ENCODE measurements around the gene PTPRR. TPM values are rescaled to one million over a fixed set of nuclear protein-coding genes. Genes with fewer than 3 reads are reported as not detected.
A peak's percentile ranks its signal among the peaks of the same experiment; 100 is the strongest.

The PTPRR gene
- total RNA-seq, 1 donor from 2014 or later = 0.45 TPM

DNA sequence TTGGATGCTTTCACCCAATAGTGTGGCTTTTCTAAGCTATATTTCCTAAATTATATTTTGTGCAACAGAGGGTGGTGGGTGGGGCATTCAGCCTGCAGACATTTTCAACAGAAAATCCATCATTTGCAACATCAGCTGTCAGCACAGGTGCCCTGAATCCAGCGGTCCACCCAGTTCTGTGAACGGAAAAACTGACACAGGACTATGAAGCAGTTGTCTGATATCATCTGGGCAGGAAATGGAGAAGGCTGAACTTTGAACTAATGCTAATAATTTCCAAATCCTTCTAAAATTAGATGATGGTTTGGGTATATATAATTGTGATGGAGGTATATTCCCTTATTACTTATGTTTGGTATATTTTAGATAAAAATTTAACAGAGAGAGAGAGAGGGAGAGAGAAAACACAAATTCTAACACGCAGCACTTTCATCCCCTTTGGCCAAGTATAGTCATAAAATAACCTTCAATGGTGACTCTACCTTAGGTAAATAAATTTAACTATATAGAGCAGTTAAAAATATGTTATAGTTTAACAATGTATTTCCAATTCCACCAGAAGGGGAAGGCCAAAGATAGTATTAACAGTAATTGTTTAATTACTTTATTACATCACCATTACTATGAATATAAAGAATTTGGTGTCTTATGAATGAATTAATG lies 225.0 kb downstream of the PTPRR start:
- no peak for DNase-seq (ENCODE audit: low read depth)

DNA sequence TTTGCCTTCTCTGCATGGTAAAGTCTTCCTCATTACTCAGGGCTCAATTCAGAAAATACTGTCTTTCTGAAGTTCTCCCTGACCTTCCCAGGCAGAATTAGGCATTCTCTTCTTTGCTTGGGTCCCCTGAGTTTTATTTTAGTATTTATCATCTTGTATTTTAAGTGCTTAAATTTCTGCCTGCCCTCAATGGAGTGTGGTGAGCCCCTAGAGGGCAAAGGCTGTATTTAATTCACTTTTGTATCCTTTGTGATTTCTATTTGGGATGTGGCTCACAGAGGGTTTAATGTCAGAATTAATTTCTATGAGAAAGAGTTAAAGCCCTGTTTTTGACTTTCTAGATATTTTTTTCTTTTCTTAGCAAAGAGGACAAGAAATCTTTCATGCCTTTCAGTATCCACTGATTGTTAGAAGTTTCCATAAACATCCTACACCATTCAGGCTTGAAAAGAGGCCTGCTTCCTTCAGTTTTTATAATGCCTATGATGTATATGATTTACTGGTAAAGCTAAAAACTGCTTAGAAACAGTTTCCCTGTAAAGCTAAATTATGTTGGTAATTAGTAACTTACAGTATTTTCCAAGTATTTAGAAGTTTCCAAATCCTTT lies 227.8 kb downstream of the PTPRR start:
- peak; percentile 20 for DNase-seq (ENCODE audit: low read depth)

DNA sequence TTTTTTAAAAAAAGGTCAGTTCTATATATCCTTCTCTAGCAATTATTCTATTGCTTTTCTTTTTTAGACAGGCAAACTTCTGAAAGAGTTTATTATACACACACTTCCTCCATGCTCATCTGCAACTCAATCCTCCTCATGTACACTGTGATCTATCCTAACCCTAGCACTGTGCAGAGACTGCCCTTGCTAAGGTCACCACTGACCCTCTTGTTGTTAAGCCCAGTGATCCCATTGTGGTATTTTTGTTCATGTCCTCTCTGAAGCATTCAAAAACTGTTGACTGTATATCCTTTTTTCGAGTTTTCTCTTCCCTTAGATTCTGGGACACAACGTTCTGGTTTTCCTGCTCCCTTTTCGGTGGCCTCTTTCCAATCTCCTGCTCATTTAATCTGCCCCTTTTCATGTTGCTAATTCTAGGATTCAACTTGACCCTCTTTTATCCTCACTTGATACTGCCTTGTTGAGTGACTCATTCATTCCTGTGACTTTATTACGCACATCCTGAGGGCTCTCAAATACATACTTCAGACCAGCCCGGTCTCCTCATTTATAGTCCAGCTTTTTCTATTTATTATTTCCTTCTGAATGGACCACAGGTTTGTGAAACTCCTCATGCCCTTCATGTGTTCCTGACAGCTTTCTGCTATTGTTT lies 229.4 kb downstream of the PTPRR start:
- DNase-seq (ENCODE audit: low read depth) = peak; percentile 6

DNA sequence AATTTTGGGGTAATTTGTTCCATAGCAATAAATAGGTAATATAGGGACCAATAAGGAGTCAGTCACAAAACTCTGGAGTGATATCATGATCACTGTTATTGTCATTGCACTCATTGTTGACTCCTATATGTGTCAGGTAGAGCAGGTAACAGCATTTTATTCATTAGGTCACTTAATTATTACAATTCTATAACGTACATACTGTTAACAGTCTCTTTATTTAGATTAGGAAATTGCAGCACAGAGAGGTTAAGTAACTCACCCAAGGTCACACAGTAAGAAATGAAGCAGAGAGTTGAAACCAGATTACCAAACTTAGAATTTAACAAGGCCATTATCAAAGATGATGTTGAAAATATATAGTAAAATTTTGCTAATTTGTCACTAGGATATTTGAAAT lies 233.6 kb downstream of the PTPRR start:
- DNase-seq (ENCODE audit: low read depth) = no peak

DNA sequence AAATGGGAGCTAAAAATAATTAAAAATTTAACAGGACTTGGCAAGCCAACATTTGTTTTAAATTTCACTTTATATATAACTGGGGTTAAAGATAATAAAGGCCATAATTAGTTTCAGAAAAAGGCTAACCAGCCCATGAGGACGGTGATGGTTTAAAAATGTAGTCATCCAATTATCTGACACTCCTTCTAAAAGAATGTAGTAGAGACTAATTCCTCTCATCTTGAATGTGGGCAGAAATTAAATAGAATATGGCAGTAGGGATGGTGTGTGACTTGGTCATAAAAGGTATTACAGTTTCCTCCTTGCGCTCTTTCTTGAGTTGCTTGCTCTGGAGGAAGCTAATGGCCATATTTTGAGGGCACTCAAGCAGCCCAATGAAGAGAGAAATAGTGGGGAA lies 234.2 kb downstream of the PTPRR start:
- no peak for DNase-seq (ENCODE audit: low read depth)

DNA sequence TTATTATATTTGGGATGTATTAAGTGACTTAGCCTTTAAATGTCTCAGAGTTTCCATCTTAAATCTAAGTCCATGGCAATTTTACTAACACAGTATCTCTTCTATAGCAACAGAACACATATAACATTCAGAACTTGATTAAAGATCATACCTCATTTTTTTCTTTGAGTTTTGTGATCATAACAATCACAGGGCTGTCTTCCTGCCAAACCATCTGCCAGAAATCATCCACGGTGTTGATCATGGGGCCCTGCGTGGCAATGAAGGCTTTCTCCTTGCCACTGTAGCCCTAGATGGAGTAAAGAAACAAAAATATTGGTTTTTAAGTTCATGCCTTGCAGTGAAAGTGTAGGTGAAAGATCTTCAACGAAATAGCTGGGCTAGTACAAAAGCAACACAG lies 236.6 kb downstream of the PTPRR start:
- DNase-seq (ENCODE audit: low read depth) = no peak

DNA sequence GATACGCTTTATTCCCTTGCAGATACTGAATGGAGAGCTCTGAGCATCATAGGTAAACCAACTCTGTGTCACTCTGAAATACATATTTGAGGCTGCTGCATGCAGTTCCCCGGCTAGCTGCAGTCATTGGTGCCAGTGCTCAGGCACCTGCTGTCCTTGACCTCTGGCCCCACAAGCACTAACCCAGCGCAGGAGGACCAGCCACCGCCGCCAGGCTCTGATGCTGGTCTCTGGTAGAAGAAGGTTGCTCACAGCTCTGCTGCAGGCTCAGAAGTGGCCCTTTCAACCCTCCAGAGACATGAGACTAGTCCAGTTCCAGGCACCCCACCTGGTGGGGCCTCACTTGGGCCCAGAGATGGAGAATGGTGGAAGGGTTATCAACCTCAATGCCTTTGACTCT lies 248.8 kb downstream of the PTPRR start:
- no peak for DNase-seq (ENCODE audit: low read depth)

DNA sequence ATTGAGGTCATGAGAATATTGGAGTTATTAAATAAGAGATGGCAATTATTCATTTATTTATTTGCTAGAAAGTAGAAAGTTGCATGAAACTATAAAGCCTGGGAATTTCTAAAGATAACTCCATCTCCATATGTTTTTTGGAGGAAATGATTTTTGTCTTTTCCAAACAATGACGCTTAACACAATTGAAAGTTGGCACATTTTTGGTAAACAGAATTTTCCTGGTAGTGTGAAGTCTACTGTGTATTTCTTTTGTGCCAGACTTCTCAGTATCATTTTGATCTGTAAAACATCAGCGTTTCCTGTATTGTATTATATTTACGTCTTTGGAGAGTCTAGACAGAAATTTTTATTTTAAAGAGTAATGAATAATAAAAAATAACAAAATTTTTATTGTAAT lies 249.6 kb downstream of the PTPRR start:
- DNase-seq (ENCODE audit: low read depth) = no peak

DNA sequence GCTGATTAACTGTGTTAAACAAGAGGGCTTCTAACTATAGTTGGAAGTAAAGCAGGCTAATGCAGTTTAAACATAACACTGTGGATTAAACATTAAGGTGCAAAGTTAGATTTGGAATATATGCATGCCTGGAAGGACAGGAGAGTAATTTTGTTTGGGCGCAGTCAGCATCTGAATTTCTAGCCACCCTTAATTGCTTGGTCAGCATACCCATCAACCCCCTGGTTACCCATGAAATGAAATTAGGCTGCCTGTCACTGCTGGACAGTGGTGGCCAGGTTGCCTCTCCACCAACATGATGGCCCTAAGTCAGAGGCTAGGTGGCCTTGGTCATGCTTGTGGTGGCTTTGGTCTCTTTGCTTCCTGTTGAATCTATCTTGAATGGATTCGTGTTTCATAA lies 253.3 kb downstream of the PTPRR start:
- DNase-seq (ENCODE audit: low read depth) = no peak

DNA sequence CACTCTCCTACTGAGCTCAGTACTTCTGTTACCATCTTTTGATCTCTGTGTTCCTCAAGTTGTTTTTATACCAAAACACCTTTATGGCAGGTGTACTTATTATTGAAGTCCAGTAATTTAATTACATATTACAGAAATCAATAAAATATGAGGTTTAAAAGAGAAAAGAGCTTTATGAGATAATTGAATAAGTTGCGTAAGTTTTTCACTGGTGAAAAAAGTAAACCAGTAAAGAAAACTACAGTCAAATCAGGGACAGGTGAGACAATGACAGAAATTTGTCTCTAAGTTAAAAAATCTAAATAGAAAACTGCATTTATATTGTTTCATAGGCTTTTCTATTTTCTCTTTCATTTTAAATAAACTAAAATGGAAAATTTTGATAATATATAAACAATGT lies 254.2 kb downstream of the PTPRR start:
- no peak for DNase-seq (ENCODE audit: low read depth)

DNA sequence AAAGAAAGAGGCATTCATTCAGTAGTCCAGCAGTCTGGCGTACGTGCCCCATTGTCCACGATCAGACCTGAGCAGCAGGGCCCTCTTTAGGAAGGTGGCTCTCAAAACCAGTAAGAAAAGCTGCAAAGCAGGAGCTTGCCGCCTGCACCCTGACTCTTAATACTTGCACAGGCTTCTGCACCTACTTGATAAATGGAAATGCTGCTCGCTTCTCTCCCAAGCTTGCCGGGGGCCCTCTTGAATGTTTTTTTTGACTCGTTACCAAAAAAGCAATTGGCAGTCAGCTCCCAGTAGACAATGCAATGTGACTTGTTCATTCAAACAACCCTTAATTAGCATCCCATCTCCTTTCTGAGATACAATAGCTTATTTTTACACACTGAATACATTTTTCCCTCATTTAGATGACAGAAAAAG lies 256.1 kb downstream of the PTPRR start:
- DNase-seq (ENCODE audit: low read depth) = peak; percentile 7

DNA sequence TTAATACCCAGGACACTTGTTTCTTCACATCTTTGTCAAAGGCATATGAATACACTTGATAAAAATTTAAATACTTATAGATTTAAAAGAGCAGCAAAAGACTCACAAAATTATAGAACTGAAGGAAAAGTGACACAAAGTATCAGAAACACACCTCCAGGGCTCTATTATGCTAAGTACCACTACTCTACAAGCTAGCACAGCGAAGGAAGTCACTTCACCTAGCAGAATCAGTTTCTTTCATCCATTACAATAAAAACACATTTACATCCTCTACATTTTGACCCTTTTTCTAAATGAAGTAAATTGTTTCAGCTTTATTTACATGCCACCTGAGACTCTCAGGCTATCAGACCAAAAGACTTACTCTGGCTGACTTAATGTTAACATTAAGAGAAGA lies 256.7 kb downstream of the PTPRR start:
- DNase-seq (ENCODE audit: low read depth) = no peak

DNA sequence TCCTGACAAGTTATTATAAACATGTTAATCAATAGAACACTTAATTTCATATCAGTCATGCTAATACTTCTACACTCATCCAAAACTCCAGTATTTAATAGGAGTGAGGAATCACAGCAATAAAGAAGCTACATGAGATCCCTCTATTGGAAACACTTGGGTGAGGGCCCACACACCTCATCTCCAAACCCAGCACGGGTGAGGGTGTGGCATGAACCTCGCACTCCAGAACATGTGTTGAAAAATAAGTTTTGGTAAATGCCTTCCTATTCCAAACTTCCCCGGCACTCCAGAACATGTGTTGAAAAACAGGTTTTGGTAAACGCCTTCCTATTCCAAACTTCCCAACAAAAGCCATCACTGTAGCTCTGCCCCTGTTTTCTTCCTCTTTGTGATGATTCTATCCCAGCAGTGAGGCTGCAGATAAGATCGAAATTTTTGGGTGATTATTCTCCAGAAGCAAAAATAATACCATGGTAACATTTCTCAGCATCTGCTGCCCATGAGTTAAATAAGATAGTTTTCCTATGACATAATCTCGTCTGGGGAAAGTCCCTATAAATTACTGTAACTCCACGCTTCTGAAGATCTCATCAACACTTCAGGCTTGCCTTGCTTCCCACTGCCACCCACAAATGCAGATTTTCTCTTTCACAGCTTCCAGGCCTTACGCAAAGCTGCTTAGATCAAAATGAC lies 258.9 kb downstream of the PTPRR start:
- DNase-seq (ENCODE audit: low read depth) = peak; percentile 26

DNA sequence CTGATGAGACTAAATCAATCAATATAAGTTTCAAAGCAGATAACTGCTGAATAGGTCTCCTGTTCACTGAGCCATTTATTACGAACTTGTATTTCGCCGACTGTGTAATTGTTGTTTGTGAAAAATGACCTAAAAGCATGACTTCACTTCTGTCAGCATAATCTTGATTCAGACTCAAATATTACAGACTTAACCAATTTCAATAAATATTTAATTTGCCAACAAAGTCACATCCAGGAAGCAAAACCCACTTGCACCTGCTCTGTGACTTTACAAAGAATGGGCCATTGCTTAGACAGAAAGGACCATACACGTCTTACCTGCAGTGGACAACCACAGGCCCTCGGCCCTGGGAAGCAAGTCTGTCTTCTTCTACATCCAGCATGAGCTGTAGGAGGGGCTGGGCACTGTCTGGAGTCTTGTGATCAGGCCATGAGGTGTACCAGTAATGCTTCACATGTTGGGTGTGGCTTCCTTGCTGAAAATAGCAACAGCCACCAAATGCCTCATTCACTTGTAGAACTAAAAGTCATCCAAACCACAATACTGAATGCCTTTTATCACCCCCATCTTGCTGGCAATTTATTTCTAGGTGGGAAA lies 259.8 kb downstream of the PTPRR start:
- peak; percentile 81 for DNase-seq (ENCODE audit: low read depth)

DNA sequence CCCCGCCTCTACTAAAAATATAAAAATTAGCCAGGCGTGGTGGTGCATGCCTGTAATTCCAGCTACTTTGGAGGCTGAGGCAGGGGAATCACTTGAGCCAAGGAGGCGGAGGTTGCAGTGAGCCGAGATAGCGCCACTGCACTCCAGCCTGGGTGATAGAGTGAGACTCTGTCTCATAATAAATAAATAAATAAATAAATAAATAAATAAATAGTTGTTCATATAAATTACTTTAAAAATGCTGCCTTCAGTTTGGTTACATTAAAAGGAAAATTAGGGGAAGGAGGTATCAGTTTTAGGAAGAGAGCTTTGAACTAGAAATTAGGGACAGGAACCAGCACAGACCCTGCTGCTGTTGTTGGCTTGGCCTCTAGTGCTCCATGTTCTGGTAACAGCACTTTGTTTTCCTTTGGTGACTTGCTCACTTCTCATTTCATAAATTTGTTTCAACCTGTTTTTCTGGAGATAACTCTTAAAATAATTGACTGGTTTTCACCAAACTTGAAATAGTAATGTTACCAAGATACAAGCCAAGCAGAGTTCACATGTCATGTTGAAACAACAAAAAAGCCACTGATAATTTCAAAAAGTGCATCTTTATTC lies 260.4 kb downstream of the PTPRR start:
- no peak for DNase-seq (ENCODE audit: low read depth)

DNA sequence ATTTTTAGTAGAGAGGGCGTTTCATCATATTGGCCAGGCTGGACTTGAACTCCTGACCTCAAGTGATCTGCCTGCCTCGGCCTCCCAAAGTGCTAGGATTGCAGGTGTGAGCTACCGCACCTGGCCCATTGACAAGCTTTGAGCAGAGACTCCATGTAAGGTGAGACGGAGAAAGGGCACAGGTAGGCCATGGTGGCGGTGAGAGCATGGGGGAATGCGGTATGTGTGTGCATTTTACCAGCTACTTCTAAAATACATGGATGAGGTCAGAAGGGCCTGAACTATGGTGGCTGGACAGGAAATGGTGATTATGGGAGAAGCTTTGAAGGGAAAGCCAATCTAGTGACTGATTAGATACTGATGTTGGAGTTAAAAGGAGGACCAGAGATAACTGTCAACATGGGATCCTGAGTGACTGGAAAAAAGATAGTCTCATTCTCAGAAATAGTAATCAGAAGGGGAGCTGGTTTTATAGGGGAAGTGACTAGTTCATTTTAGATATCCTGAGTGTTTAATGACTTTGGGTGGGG lies 261.4 kb downstream of the PTPRR start:
- DNase-seq (ENCODE audit: low read depth) = no peak

DNA sequence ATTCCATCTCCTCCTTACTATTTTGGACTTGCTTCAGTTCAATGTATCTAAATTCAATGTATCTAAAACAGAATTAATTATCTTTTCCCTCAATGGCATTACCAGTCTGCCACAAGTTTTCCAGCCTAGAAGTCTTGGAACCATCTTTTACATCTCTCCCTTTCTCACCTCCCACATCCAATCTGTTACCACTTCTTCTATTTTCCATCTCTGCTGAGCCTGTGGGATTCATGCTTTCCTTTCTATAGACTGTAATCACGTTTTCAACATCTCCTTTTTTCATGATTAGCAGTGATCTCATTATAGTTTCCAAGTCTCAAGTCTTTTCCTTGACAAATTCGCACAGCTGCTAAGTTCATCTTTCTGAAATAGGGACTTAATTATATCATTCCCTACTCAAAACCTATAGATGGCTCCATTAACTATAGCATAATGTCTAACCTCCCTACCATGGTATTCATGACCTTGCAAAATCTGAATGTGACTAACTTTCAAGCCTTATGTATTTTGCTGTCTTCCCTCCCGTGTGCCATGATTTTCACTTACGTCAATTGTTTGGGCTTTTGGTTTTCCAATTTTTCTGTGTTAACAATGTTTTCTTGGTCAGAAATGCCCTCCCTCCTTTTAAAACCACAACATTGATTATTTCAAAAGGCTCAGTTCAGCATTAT lies 262.8 kb downstream of the PTPRR start:
- no peak for DNase-seq (ENCODE audit: low read depth)

DNA sequence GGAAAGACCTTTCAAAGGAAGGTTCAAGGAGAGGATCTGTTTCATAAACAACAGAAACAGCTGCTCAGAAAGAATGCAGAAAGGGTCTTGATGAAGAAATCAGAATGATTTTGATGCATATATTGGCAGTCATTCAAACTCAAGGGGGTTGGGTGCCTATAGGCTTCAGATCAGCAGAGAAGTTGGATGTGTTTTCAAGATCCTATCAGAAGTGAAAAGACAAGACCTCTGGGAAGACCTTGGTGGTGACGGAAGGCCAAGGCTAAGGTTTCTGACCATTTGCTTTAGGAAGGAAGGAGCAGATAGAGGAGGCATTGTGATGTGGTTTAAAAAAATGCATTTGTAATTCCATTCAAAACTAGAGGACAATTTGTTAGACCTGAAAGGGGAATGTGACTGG lies 268.1 kb downstream of the PTPRR start:
- no peak for DNase-seq (ENCODE audit: low read depth)

DNA sequence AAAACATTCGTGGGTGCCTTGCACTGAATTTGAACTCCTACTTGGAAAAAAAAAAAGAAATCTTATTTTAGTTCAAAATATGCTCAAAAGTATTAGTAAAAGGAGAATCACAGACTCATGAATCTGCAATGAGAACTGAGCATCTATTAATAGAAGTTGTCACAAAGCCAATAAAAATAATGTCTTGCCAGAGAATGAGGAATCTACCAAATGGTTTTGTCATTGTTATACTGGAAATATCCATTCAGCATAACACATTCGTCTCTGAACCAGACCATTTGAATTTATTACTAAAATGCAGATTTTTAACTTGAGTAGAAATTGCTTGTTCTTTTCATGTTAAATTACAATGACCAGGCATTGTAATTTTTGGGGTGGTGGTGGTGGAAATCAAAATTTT lies 271.7 kb downstream of the PTPRR start:
- peak; percentile 24 for DNase-seq (ENCODE audit: low read depth)

DNA sequence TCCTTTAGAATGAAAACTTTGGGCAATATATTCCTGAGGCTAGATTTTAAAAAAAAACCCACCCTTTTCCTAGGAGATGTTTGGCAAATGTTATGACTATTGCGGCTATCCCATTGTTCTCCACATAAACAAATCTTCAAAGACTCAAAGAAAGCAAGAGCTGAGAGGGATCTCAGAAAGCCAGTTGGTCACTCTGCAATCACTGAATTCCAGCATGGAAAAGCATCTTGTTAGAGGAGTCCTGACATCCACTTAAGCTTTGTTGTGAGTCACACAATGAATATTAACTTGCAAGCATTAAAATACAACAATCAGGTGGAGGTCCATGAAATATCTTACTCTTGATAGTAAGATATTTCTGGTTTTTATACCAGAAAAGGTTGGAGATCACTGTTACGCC lies 272.3 kb downstream of the PTPRR start:
- peak; percentile 62 for DNase-seq (ENCODE audit: low read depth)

DNA sequence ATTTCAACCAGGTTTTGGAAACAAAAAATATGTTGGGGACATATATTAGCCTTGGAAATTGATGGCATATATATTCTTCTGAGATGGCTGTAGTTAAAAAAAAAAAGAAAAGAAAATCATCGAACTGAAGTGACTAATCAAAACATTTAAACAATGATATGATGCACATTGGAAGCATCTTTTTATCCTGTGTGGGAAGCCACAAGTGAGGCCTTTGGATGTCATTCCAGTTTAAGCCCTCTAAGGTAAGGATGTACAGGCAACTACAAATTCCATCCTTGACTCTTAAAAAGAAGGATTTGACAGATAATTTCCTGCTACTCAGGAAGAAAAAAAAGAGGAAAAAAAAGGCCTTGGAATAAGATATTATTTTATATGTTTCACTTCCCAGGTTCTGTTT lies 273.7 kb downstream of the PTPRR start:
- DNase-seq (ENCODE audit: low read depth) = peak; percentile 49
